Frontal cortex (tissue), 4 donors: ENCODE results near the gene RAD18. TPM values are rescaled to one million over a fixed set of nuclear protein-coding genes. Genes with fewer than 3 reads are reported as not detected.

Source experiments
- DNase-seq, 2 donors: peaks; one replicate each; pipeline ENCODE4 v3.0.0; 2012; ENCODE audit warnings: low spot score in 2 of 2
- FAIRE-seq: peaks from 2 replicates; lab custom pipeline; 2012; peaks lifted over from hg19 to GRCh38; lab: Jason Lieb, UNC
- total RNA-seq: library from RNA; depleted of rRNA; stranded (reverse); fragments of >200 nt; gene quantifications from one replicate; pipeline ENCODE4 v1.2.3, GENCODE V29; 2014
- donor health status: control.
- donor health status: control.
- donor health status: control.

The RAD18 gene
- total RNA-seq, 1 donor from 2014 or later: 11.8 TPM

GRCh38 chr3:8966820-8967348, 3.6 kb upstream of the RAD18 start:
- DNase-seq (no peak), FAIRE-seq (no peak)

- FAIRE-seq (no peak), DNase-seq (no peak)
Measured at GRCh38 chr3:8966150-8966819, 3.0 kb upstream of the RAD18 start.

- FAIRE-seq: no peak
- no peak for DNase-seq
Measured at GRCh38 chr3:8964436-8965370, 1.4 kb upstream of the RAD18 start.

DNA sequence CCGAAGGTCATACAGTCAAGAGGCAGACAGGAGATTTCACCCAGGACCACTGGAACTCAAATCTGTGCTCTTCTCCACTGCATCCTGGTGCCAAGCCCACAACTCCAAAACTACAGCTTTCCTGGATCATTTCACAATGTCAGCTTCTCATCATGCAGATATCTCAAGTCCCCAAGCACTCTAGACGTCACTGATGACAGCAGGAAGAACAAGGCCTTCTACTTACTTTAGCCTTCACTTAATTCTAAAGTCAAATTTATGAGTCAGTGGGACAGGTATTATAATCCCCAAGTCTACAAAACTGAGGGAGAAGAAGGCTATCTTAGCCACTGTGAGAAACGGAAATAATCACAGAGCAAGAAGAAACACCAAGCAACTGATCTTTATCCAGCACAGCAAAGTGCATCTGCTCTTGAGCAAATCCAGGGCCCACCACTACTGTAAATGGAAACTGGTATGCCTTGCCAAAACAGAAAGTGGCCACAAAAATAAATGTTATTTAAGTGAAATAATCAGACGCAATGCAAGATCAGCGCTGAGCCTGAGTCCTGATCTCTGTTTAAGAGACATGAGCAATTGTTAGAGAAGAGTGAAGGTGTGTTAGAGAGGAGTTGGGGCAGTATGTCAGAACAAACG, 928 bp downstream of the RAD18 start:
- DNase-seq (no peak), FAIRE-seq (no peak)

- DNase-seq (no peak), FAIRE-seq (no peak)
Measured at GRCh38 chr3:8959668-8960067, 3.6 kb downstream of the RAD18 start.

- FAIRE-seq (no peak), DNase-seq (no peak)
Measured at GRCh38 chr3:8954938-8955763, 8.1 kb downstream of the RAD18 start.

DNA sequence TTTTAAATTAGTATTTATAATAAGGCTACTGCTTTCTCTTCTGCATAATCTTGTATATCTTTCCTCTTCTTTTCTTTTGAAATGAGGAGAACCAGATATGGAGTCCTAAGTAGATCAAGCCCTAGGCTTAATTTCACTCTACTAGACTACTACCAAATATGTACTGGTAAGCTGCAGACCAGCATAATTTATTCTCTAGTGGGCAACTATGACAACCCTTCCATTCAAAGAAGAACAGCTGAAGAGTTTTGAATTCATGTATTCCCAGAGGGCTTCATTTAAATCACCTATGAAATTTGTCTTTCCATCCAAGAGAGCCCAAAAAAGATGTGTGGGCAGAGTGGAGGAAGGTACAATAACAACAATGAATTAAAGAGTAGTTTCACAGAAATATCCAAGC, 10.0 kb downstream of the RAD18 start:
- FAIRE-seq: no peak

GRCh38 chr3:8952130-8952529, 11.1 kb downstream of the RAD18 start:
- FAIRE-seq: no peak
- DNase-seq: no peak

More for the DNA sequence above, 10.0 kb downstream of the RAD18 start:
- no peak for DNase-seq

- FAIRE-seq (no peak), DNase-seq (no peak)
Measured at GRCh38 chr3:8945890-8946600, 17.2 kb downstream of the RAD18 start.

DNA sequence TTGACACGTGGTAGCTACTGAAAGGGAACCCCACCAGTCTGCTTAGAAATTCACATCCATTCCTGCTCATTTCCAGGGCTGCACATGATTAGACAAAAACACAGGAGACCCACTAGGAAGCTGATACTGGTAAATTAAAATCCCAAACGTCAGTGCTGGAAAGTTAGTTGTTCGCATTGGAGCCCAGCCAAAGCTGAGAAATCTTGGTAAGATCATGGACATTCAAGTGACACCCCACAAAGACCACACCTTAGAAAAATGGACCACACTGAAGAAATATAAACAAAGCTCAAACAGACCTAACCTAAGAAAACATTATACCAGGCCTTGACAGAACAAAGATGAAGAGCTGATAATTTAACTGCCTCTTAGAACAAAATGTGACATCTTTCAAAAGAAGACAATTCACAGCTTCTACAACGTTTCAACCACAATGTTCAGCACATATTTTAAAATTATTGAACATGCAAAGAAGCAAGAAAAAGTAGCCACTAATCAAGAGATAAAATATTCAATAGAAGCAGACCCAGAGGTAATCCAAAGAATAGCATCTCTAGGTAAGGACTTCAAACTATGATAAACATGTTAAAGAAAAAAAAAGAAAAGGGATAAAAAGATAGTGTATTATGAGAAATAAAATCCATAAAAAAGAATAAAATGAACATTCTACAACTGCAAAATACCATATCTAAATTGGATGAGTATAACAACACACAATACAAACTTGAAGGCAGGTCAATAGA, 20.4 kb downstream of the RAD18 start:
- no peak for FAIRE-seq

GRCh38 chr3:8942115-8942514, 21.2 kb downstream of the RAD18 start:
- FAIRE-seq (no peak), DNase-seq (no peak)

More for the DNA sequence above, 20.4 kb downstream of the RAD18 start:
- no peak for DNase-seq

- DNase-seq: no peak
- no peak for FAIRE-seq
Measured at GRCh38 chr3:8938021-8938420, 25.3 kb downstream of the RAD18 start.

DNA sequence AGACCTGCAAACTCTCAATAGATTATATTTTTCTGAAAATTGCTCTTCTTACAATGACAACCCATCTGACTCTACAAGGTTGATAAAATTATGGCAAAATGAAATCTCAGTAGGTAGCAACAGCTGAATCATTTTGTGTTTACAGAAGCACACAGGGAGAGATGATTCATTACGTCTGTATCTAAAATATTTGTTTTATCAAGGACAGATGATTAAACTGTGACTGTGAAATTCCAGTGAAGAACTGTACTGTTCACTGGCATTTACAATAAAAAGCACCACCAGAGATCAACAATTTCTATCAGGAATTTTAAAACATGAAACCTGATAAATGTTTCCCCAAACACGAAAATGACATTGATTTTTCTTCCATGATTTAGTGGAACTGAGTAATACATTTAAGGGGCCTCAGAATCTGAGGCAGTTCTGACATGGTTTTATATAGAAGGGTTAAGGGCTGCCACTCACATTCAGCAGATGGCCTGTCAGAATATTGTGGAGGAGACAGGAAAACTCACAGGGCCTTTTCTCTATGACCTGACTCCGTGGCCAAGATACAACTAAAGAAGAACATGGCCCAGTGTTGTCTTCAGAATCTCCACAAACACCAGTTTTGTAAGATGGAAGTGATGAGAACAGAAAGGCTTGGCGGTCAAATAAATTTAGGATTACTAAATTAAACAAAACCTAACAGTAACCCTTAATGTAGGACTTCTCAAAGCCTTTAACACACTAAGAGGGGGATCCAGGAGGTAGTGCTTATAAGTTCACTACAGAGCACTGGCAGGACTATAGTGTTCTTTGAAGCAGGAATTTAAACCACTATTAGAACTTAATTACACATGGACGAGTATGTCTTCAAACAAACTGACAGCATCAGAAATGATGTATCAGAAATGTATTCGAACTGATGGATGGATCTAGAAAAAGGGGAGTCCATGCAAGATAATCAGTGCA, 25.9 kb downstream of the RAD18 start:
- DNase-seq (no peak), FAIRE-seq (no peak)

DNA sequence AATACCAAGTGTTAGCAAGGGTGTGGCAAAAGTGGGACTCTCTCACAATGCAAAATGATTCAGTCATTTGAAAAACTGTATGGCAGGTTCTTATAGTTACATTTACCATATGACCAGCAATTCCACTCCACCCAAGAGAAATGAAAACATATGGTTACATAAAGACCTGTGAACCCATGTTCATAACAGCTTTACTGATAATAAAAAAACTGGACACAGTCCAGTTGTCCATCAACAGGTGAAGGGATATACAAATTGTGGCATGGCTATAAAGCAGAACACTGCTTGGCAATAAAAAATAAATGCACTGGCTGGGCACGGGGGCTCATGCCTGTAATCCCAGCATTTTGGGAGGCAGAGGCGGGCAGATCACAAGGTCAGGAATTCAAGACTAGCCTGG, 30.8 kb downstream of the RAD18 start:
- no peak for DNase-seq
- FAIRE-seq: no peak

- no peak for FAIRE-seq
- DNase-seq: no peak
Measured at GRCh38 chr3:8931342-8931741, 31.9 kb downstream of the RAD18 start.

DNA sequence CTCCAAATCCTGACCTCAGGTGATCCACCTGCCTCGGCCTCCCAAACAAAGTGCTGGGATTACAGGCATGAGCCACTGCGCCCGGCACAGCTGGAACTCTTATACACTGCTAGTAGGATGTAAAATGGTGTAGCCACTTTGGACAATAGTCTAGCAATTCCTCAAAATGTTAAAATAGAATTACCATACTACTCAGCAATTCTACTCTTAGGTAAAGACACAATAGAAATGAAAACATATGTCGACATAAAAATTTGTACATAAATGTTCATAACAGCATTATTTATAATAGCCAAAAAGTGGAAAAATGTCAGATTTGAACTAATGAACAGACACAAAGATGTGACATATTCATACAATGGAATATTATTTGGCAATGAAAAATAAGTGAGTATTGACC, 33.4 kb downstream of the RAD18 start:
- no peak for DNase-seq
- FAIRE-seq: no peak

DNA sequence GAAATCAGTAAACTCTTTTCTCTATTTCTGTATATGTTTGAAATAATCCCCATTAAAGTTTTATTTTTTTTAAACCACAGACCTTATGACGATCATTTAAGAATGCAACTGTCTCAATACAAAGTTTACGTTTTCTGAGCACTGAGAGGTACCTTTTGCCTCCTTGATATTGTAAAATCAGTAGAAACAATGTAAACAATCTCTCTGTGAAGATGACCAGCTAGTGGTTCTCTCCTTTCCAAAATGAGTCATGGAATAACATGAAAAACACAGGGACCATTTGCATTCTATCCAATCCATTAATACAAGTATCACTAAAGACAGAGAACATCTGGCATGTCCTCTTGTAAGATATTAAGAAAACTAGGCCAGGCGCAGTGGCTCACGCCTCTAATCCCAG, 48.8 kb downstream of the RAD18 start:
- DNase-seq (no peak), FAIRE-seq (no peak)
